ENCODE results near the gene VPS26C.

- no peak for TF ChIP-seq SUZ12 (IDR thresholded peaks at IDR 0.05; ENCODE audit: extremely low read depth, insufficient read depth, insufficient read length)
- TF ChIP-seq YY1 (IDR thresholded peaks at IDR 0.05; ENCODE audit: insufficient read depth, insufficient read length) = no peak
These were observed 39.8 kb downstream of the VPS26C start for GRCh38 chr21:37227071-37228002.

Measured in NT2/D1 (cell line).